Esophagus squamous epithelium (tissue), 5 donors: ENCODE measurements around the gene ADK. TPM values are rescaled to one million over a fixed set of nuclear protein-coding genes. Genes with fewer than 3 reads are reported as not detected.

ENCODE experiments used
- DNase-seq: peaks from one replicate; lab custom pipeline; 2025; lab: John Stamatoyannopoulos, UW
- H3K27ac ChIP-seq, 4 donors: fragments of 200-600 bp; sonication (generic); one replicate each; pipeline ENCODE4 v1.5.1; 2016 to 2019; ENCODE audit warnings: mild to moderate bottlenecking in 1 of 4
- H3K27me3 ChIP-seq, 4 donors: fragments of 200-600 bp; sonication (generic); 1 replicate in 3 of 4; 2 replicates in 1 of 4; pipeline versions ENCODE4 v1.5.1 to v1.6.0; 2017 to 2021; ENCODE audit warnings: antibody characterized with exemption in 1 of 4
- H3K36me3 ChIP-seq, 3 donors: fragments of 200-600 bp; sonication (generic); one replicate each; pipeline ENCODE4 v1.5.1; 2016 to 2019
- H3K4me1 ChIP-seq, 3 donors: fragments of 200-600 bp; sonication (generic); one replicate each; pipeline ENCODE4 v1.5.1; 2017 to 2019
- H3K4me3 ChIP-seq, 4 donors: fragments of 200-600 bp; sonication (generic); 1 replicate in 3 of 4; 2 replicates in 1 of 4; pipeline ENCODE4 v1.5.1; 2016 to 2019; ENCODE audit warnings: mild to moderate bottlenecking in 2 of 4, moderate library complexity in 1 of 4
- H3K9me3 ChIP-seq, 3 donors: fragments of 200-600 bp; sonication (generic); one replicate each; pipeline ENCODE4 v1.5.1; 2016 to 2019
- CTCF ChIP-seq, 6 experiments: fragments of 450-650 bp in 4 of 6; fragments of 200-600 bp in 2 of 6; sonication (generic) in 2 of 6; IDR thresholded peaks; one replicate each; pipeline ENCODE4 v1.5.1; 2016 to 2019; ENCODE audit warnings: antibody characterized with exemption in 6 of 6, mild to moderate bottlenecking in 4 of 6, moderate library complexity in 4 of 6
- POLR2A ChIP-seq, 4 donors: fragments of 450-650 bp; IDR thresholded peaks; one replicate each; pipeline ENCODE4 v1.6.1; 2017; ENCODE audit warnings: antibody characterized with exemption in 4 of 4, mild to moderate bottlenecking in 4 of 4, moderate library complexity in 3 of 4
- WGBS, 2 donors: methylation state at CpG; one replicate each; pipeline ENCODE4 v1.1.5; 2018; 5-methylcytosine and 5-hydroxymethylcytosine counted together
- intact Hi-C: fragments of 100-400 bp; cut with DNase I; formaldehyde crosslinking; loops from one replicate; pipeline ENCODE4 v1.15.0; 2022
- total RNA-seq, 4 donors: library from RNA; depleted of rRNA; stranded (reverse); fragments of >200 nt; gene quantifications; one replicate each; pipeline ENCODE4 v1.1.0, GENCODE V29; 2016
- donor health status: DM: yes; HTN: yes; CAD: no.

Gene ADK
- total RNA-seq, 4 donors from 2014 or later, result 43.3 to 78.4 (median 68.4) TPM

GRCh38 chr10:74675484-74675883, 524.5 kb downstream of the ADK start:
- Histone ChIP-seq H3K4me3 (no peak overlapping the region), H3K27me3 (no peaks in the 10 kb centered on the region), H3K27ac (no peak overlapping the region), H3K9me3 (no peaks in the 10 kb centered on the region), H3K36me3 (peaks cover 0 to 33% (median 0%) of the 10 kb centered on the region in 3 donors), H3K4me1 (no peaks in the 10 kb centered on the region)
- intact Hi-C loops, result no loop called here
- DNase-seq, result no peak
- TF ChIP-seq CTCF (IDR thresholded peaks at IDR 0.05) (no peak), POLR2A (IDR thresholded peaks at IDR 0.05) (no peak)

DNA sequence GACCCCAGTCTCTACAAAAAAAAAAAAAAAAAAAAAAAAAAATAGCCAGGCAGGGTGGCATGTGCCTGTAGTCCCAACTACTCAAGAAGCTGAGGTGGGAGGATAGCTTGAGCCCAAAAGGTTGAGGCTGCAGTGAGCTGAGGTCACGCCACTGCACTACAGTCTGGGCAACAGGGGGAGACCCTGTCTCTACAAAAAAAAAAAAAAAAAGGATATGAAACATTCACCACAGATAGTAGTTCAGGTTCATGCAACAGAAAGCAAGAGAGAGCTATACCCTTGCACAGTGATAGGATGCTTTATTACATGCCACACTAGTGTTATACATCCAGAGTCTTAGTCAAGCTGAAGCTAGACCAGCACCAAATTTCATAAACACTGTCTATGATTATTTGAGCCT, 526.9 kb downstream of the ADK start:
- intact Hi-C loops, result no loop called here
- WGBS, 2 donors, result 88 to 89% methylated on average over 1 of the region's 1 CpG
- no peak overlapping the region for H3K4me3 ChIP-seq

GRCh38 chr10:74681917-74682627, 531.1 kb downstream of the ADK start:
- no peak overlapping the region for H3K4me3 ChIP-seq
- peaks cover 0 to 10% (median 0%) of the 10 kb centered on the region in 3 donors for H3K36me3 ChIP-seq
- intact Hi-C loops, result no loop called here
- no peak for DNase-seq
- 89 to 92% methylated on average over 4 of the region's 4 CpGs for WGBS, 2 donors
- H3K9me3 ChIP-seq, result no peaks in the 10 kb centered on the region
- H3K4me1 ChIP-seq, result no peaks in the 10 kb centered on the region
- TF ChIP-seq POLR2A (IDR thresholded peaks at IDR 0.05), result no peak
- H3K27me3 ChIP-seq, result no peaks in the 10 kb centered on the region
- no peak overlapping the region for H3K27ac ChIP-seq

More for the DNA sequence above, 526.9 kb downstream of the ADK start:
- TF ChIP-seq CTCF (IDR thresholded peaks at IDR 0.05), result no peak
- no peak for TF ChIP-seq POLR2A (IDR thresholded peaks at IDR 0.05)
- H3K36me3 ChIP-seq, result peaks cover 0 to 23% (median 0%) of the 10 kb centered on the region in 3 donors
- no peak for DNase-seq
- no peaks in the 10 kb centered on the region for H3K9me3 ChIP-seq
- H3K4me1 ChIP-seq, result no peaks in the 10 kb centered on the region
- H3K27ac ChIP-seq, result no peak overlapping the region
- H3K27me3 ChIP-seq, result no peaks in the 10 kb centered on the region

DNA sequence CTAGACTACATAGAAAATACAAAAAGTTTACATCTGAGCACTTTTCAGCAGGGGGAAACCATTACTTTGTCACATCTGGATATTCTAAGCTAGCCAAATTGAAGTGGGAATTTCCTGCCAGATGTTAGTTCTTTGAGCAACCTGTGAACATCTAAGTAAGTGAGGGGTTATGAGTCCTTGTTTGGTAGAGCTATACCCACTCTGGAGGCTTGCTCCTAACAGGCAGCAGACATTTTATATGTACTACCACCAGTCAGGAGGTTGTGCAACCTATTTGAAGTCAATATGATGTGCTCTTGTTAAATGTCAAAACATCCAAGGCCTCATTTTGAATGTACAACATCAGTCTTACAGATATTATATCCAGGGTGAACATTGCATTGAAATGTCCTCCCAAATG, 532.0 kb downstream of the ADK start:
- H3K36me3 ChIP-seq, result peaks cover 0 to 19% (median 0%) of the 10 kb centered on the region in 3 donors
- no peaks in the 10 kb centered on the region for H3K9me3 ChIP-seq
- H3K4me1 ChIP-seq, result no peaks in the 10 kb centered on the region
- intact Hi-C loops, result no loop called here
- H3K27me3 ChIP-seq, result no peaks in the 10 kb centered on the region
- TF ChIP-seq CTCF (IDR thresholded peaks at IDR 0.05) (no peak), POLR2A (IDR thresholded peaks at IDR 0.05) (no peak)
- H3K4me3 ChIP-seq, result no peak overlapping the region
- H3K27ac ChIP-seq, result no peak overlapping the region
- DNase-seq, result no peak

DNA sequence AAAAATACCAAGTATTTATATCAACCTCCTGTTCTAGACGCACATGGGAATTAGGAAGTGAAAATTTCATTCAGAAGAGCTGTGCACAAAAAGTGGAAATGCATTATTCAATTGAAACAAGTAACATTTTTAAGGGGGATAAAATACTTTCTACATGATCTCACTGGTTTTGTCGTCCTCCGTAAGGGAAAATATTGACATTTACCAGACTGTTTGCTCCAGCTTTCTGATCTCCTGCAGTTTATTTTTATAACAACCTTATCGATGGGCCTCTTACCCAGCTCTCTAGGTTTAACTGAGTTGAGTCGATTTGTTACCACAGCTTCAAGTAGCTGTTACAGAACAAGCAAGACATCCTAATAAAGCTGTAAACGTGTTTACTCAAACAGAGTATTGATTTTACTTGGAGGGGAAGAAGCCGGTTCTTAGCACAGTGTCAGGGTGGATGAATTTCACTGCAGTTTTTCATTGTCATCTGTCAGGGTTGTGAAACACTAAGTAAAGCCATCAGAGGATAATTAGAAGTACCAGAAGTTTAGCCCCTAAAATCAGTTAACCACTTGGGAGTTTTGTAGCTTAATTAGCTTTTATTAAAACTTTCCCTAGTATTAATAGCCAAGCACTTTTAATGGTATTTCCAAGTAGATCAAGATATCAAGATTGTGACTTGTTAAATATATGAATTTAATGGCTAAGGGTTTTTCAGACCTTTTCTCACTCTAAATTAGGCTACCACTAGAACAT, 532.8 kb downstream of the ADK start:
- WGBS, 2 donors, result 42 to 68% methylated on average over 7 of the region's 7 CpGs
- H3K9me3 ChIP-seq, result no peaks in the 10 kb centered on the region
- H3K4me3 ChIP-seq, result no peak overlapping the region
- peaks cover 0 to 19% (median 0%) of the 10 kb centered on the region in 3 donors for H3K36me3 ChIP-seq
- no peaks in the 10 kb centered on the region for H3K27me3 ChIP-seq
- intact Hi-C loops, result no loop called here
- no peak overlapping the region for H3K27ac ChIP-seq
- no peak for DNase-seq
- TF ChIP-seq POLR2A (IDR thresholded peaks at IDR 0.05), result no peak
- TF ChIP-seq CTCF (IDR thresholded peaks at IDR 0.05), result no peak
- no peaks in the 10 kb centered on the region for H3K4me1 ChIP-seq
